Activated CD8-positive, alpha-beta memory T cell treated with anti-CD3 and anti-CD28 coated beads for 48 hours (primary cell): ENCODE measurements around the gene PIP4K2A.
"Not testable (repeated sequence)": the region's sequence is repeated elsewhere in the genome, so short reads cannot be mapped to it uniquely, and the experiment has no call there.

Experiments
- DNase-seq, 3 experiments: peaks; one replicate each; pipeline ENCODE4 v3.0.0-alpha.2; 2020; ENCODE audit warnings: low read depth in 2 of 3, low spot score in 2 of 3

Gene PIP4K2A

DNA sequence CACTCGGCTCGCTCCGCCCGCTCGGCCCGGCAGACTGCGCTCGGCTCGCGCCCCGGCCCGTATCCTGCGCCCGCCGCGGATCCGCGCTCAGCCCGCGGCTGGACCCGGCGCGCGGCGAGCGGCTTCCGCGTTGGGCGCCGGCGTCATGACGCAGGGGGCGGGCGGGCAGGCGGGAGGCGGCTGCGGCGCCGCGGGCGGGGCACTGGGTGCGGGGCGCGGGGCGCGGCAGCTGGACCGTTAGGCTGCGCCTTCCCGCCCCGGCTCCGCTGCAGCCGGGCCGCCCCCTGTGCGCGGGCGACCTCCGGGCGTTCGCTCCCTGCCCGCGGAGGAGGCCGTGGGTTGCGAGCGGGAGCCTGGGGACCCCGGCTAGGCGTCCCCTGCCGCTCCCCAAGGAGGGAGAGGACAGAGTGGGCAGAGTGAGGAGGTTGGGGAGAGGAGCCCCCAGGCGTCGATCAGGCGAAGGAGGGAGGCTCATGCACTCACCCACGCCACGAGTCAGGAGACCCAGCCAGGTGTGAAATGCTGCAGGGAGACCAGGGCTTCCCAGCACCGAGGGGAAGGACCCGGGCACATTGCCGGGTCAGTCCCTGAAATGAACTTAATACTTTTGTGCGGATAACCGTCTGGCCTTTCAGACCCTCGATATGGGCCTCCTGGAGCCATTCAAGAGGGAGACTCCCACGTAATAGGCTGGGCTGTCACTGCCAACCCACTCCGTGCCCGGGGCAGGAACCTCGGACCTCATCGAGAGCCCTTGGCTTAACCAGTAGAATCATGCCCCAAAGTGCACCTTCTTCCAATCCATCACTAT, at the start of gene PIP4K2A:
PIP4K2A (minus strand) TSS at position 100 of the 811 bp plus-strand sequence. CDS start 252 bp downstream, outside the sequence.
- DNase-seq: peak; percentile 8 to 58 (median 36)

- DNase-seq: no peak
These were observed 47.3 kb upstream of the PIP4K2A start for GRCh38 chr10:22761569-22762220.

DNA sequence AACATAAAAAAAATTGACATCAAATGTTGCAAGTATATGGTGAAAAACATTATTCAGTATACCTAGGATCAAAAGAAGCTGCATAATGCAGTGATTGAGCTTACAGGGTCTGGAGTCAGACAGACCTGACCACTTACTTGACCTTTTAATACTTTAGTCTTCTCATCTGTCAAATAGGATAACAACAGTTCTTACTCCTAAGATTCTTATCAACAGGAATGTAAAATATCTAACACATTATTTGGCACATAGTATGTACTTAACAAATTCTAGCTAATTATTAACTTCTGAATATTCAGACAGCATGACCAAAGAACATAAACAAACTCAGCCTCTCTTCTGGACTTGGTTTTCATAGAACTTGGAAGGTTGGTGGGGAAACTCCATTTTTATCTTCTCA, 45.6 kb upstream of the PIP4K2A start:
- no peak for DNase-seq

- no peak for DNase-seq
These were observed 44.5 kb upstream of the PIP4K2A start for GRCh38 chr10:22758867-22759266.

GRCh38 chr10:22754296-22754695, 39.9 kb upstream of the PIP4K2A start:
- no peak for DNase-seq

- DNase-seq: no peak
These were observed 39.4 kb upstream of the PIP4K2A start for GRCh38 chr10:22753786-22754185.

DNA sequence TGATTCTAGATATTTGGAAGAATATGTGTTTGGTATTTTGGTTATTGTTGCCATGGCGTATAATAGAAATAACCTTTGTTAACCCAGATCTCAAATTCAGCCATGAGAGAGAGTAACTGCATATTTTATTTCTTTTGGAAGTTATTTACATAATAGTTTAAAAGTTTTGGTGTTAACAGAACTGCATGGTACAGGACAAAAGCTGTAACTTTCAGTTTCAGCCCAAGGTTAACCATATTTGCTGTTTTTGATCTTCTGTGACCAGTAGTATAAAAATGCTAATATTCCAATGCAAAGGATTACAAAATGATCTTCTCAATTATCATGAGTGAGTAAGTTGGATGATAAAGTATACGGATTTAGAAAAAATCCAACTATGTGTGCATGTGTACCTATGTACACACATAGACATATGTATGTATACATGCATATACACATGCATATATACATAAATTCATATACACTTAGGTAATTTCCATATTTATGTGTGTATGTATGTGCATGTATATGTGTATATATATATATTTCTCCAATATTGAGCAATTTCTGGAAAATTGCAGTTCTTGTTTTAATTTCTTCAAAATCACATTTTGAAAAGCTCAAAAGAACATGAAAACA, 38.0 kb upstream of the PIP4K2A start:
- DNase-seq: no peak

DNA sequence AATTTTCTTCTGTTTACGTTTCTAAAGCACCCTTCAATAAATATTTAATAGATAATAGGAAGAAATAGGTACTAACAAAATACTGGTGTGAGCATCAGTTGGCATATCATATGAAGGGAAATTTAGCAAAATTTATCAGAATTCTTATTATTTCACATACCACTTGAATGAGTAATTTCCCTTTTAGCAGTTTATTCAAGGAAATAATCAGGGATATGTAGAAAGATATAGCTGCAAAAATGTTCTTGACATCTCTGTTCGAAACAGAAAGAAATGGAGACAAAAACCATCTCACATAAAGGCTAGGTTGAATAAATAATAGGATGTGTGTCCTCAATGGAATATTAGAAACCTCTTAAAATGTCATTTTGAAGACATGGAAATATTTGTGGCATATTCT, 35.8 kb upstream of the PIP4K2A start:
- DNase-seq: no peak

- not testable (repeated sequence) for DNase-seq
These were observed 30.5 kb upstream of the PIP4K2A start for GRCh38 chr10:22744858-22745257.

- no peak for DNase-seq
These were observed 28.3 kb upstream of the PIP4K2A start for GRCh38 chr10:22742678-22743077.

DNA sequence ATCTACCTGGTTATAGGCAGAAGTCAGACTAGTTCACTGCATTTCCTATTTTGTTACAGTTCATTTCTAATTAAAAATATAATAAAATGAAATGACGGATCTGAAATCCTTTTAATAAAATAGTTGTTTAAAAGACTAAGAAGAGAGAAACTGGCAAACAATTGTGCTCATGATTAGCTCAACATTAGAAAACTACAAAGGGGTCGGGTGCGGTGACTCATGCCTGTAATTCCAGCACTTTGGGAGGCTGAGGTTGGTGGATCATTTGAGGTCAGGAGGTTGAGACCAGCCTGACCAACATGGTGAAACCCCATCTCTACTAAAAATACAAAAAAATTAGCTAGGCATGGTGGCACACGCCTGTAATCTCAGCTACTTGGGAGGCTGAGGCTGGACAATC, 27.3 kb upstream of the PIP4K2A start:
- not testable (repeated sequence) for DNase-seq

- DNase-seq: no peak
These were observed 25.8 kb upstream of the PIP4K2A start for GRCh38 chr10:22740180-22740579.

DNA sequence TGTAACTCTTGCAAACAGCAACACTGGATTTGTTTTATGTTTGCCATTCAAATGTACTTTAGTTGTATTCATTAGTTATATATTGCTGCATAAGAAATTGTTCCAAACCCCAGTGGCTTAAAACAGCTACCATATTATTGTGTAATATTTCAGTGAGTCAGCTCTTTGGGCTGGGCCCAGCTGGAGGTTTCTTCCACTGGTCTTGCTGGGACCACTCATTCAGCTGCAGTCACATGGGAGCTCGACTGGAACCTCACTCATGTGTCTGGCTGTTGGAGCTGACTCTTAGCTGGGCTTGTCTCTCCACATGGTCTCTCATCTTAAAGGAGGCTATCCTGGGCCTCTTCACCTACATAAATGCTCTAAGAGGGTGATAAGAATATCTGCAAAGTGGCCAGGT, 23.2 kb upstream of the PIP4K2A start:
- DNase-seq: no peak

GRCh38 chr10:22736134-22736533, 21.8 kb upstream of the PIP4K2A start:
- DNase-seq: no peak

DNA sequence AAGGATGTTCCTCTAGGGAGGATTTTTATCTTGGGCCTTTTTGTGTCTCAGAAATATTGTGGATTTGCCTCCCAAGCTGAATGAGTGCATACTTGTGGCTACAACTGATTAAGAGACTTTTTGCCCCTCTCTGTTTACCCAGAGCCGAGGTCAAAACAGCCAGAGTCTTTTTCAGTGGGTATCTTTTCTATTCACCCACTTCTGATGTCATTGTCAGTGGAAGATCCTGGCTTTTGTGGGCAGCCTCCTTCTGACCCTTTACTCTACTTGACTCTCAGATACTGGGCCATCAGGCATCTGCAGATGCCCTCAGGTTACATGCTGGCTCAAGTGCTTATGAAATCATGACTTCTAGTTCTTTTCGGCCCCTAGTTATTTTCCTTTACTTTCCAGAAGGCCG, 19.6 kb upstream of the PIP4K2A start:
- no peak for DNase-seq

GRCh38 chr10:22727663-22728062, 13.3 kb upstream of the PIP4K2A start:
- DNase-seq: no peak

- DNase-seq: no peak
These were observed 12.7 kb upstream of the PIP4K2A start for GRCh38 chr10:22727112-22727511.

DNA sequence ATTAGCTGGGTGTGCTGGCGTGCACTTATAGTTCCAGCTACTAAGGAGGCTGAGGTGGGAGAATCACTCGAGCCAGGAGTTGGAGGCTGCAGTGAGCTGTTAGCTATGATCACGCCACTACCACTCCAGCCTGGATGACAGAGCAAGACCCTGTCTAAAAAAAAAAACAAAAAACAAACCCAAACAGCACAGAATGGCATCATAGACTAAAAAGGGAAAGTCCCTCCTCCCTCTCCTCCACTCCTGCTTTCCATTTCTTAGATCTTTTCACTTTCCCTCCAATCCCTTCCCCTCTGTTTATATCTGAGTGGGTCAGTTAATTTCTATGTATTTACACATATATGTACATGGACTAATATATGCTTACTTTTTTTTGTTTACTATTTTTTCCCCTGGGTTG, 10.4 kb upstream of the PIP4K2A start:
- DNase-seq: no peak

DNA sequence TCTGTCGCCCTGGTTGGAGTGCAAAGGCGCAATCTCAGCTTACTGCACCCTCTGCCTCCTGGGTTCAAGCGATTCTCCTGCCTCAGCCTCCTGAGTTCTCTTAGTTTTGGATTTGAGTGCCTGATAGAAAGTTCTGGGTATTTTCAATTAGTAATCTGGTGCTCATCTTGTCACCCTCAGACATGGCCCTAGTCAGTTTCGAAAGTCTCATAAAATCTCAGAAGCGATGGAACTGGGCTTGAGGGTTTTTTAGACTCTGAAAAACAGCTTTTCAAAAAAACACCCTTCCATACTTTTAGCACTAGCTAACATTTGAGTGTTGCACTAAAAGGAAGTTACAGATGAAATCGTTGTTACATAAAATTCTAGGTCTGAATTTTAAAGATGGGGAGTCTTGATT, 9.4 kb upstream of the PIP4K2A start:
- no peak for DNase-seq

- DNase-seq: no peak
These were observed 9.0 kb upstream of the PIP4K2A start for GRCh38 chr10:22723343-22723779.

- DNase-seq: no peak
These were observed 8.3 kb upstream of the PIP4K2A start for GRCh38 chr10:22722626-22723169.

GRCh38 chr10:22720667-22721066, 6.3 kb upstream of the PIP4K2A start:
- DNase-seq: no peak
